GM21723 (cell line): Measurements from ENCODE around the gene PLXNA4.
"Not testable (repeated sequence)": the region's sequence is repeated elsewhere in the genome, so short reads cannot be mapped to it uniquely, and the experiment has no call there.

Experiments used
- ATAC-seq: cut with Tn5 transposase; IDR thresholded peaks from one replicate; pipeline ENCODE4 v1.9.1; 2021; ENCODE audit warnings: mild to moderate bottlenecking, moderate library complexity; ENCODE audit not compliant: unreplicated experiment

PLXNA4 gene

DNA sequence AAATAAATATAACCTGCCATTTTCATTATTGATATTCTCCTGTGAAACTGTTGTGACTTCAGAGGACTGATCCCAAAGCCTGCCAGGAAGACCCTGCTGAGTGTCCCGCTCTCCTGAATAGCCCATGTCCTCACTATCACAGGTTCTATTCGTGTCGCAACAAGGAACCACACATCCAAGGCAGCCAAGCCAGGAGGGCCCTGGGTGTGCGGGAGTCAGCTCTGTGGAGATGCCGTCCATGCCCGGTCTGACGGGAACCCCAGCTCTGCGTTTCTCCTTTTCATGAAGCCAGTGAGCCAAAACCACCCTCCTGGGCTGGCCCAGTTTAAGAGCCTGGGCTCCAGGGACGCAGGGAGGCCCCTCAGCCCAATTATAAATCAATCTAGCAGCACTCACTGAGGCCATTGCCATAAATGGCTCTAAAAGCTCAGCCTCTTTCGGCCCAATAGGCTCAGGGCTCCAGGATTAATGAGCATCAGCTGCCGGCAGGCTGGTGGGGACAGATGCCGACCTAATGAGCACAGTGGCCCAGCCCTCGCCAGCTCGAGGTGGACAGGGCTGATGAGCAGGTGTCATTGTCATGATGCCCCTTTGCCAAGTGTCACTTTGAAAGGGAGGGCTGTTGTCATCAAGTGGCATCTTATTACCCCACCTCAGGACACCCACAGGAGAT is 177.9 kb downstream of the PLXNA4 start:
- no peak for ATAC-seq

DNA sequence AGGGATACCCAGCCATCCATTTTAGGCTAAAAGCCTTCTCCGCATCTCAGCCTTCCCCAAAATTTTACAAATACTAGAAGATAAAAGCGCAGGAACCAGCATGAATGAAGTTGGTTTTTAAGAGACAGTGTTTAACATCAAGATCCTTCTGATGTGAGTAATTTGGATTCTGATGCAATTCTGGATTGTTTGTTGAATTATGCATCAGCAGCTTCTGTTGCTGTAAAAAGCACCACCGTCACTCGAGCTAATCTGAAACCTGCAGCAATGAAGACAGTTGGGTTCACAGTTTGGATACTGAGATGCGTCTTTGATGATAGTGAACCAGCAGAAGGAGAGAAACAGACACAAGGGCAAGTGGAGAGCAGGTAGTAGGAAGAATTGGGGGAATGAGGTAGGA is 179.2 kb downstream of the PLXNA4 start:
- ATAC-seq: no peak

DNA sequence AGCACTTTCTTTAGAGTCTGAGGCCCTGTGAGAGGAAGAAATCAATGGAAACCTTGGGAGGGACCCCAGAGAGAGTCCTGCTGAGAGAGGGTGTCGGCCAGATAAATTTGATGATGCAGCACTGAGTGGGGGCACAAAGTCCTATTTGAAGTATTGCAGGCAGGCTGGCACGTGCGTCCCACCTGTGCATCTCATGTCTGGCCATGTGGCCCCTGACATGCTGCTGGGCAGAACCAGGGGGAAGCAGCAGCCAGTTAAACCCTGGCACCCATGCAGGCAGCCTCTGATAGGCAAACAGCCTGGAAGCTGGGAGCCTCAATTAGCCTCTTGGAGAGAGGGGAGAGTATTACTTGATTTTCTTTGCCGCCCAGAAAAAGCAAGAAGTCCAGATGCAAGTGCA is 180.9 kb downstream of the PLXNA4 start:
- ATAC-seq: no peak

GRCh38 chr7:132394283-132395198 is 181.7 kb downstream of the PLXNA4 start:
- ATAC-seq: no peak

GRCh38 chr7:132393789-132394261 is 182.4 kb downstream of the PLXNA4 start:
- no peak for ATAC-seq

- no peak for ATAC-seq
Observed at GRCh38 chr7:132392713-132393112, 183.6 kb downstream of the PLXNA4 start.

- no peak for ATAC-seq
Observed at GRCh38 chr7:132390705-132391104, 185.6 kb downstream of the PLXNA4 start.

- not testable (repeated sequence) for ATAC-seq
Observed at GRCh38 chr7:132390049-132390448, 186.2 kb downstream of the PLXNA4 start.

DNA sequence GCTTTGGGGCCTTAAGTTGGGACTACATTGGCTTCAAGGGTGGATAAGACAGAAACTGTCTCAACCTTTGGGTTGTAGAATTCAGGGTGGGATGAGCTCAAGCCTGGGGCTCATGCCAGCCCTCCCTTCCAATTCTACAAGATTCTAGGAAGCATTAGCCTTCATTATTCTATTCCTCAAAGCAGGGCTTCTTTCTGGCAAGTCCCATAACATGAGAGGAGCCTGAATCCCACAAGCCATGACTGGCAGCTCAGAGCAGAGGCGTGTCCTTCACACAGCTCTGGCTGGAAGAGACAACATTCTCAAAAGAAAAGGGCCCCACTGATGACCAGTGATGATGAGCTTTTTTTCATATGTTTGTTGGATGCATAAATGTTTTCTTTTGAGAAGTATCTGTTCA is 187.6 kb downstream of the PLXNA4 start:
- no peak for ATAC-seq

- no peak for ATAC-seq
Observed at GRCh38 chr7:132387596-132387995, 188.7 kb downstream of the PLXNA4 start.

- no peak for ATAC-seq
Observed at GRCh38 chr7:132386201-132386681, 190.0 kb downstream of the PLXNA4 start.

DNA sequence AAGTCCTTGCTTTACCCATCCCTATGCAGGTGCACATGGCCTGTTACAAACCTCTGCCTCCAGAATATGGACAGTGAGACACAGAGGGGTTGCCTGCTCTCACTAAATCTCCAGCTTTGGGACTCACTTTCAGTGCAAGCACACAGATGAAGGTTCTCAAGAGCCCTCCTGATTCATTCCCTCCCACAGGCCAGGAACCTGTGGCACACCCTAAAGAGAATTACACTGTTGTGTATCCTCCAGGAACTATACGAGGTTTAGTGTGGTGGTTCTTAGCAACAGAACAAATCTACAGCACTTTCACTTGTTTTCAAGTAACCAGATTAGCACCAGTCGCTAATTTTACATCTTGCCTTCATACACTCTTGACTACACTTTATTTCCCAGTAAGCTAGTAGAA is 192.3 kb downstream of the PLXNA4 start:
- no peak for ATAC-seq

- no peak for ATAC-seq
Observed at GRCh38 chr7:132381742-132382472, 194.4 kb downstream of the PLXNA4 start.

- no peak for ATAC-seq
Observed at GRCh38 chr7:132380059-132380458, 196.2 kb downstream of the PLXNA4 start.

GRCh38 chr7:132379292-132379691 is 197.0 kb downstream of the PLXNA4 start:
- no peak for ATAC-seq

DNA sequence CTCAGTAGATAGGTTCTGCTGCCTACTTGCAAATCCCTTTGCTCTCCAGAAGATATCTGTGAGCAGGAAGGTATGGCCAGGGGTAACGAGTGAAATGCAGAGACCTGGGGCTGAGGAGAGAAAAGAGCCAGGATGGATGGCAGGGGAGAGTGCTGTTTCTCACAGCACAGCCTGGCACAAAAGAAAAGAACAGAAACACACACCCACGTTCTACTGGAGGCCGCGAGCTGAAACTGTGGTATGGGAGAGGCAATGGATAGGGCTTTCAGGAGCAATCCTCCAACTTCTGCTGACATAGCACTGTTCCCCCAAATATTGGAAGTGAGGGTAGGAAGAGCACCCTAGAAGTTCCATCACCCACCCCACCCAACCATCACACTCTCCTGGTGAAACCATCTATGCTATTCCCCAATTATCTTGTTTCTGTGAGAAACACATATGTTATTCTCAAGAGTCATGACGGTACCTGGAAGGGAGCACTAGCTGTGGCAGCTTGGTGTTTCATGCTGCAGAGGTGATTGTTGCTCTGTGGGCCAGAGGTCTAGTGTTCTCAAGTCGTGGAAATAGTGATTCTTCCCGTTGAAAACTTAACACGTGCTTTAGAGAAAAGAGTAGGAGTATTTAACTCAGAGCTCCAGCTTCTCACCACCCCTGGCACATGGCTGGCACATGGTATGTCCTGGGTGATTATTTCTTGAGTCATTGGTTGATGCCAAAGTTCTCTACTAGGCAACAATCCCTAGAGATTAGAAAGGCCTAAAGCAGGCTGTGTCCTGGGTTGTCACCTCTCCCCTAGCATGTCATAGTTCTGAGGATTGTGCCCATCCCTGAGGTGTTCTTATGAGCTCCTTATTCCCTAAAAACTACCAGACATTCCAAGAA is 198.3 kb downstream of the PLXNA4 start:
- ATAC-seq: no peak

DNA sequence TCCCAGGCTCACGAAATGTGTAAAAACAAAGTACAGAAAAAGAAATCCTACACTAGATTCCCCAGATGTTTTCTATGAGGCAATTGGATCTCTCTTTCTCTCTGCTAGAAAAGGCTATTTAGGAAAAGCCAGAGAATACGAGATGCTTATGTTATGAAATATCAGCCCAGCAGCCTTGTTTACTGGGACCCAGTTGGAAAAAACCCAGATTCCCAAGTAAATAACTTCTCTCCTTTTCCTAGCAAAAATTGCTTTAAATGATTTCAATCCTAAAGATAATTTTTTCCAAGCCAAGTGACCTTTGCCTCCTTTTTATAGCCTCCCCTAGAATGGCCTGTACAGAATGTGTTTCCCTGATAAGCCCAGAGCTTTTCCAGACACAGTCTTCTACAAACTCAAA is 199.3 kb downstream of the PLXNA4 start:
- ATAC-seq: no peak

DNA sequence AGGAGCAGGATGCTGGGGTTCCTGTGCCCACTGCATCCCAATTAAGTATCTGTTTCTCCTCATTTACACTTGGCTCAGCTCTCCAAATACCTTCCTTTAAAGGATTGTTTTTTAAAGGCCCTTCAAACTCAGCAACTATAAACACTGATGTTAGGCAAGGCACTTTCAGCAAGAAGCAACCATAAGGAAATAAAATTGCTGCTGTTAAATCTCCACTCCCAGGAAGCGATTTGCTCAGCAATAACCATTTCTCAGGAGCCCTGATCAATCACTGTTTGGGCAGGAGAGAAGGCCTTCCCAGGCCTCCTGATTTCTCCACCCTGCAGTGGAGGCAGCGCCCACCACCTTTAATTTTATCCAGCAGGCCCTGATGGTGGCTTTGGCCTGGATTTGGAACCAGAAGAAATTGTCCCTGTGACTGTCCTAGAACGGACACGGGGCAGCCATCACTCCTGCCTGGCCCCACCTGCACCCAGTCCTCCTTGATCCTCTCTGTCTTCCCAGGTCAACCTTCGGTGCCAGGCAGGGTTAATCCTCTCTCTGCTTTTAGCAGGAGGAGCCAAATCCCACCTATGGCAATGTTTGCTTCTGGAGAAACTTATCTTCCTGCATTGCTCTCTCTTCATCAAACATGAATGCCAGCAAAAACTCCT is 199.8 kb downstream of the PLXNA4 start:
- ATAC-seq: no peak

DNA sequence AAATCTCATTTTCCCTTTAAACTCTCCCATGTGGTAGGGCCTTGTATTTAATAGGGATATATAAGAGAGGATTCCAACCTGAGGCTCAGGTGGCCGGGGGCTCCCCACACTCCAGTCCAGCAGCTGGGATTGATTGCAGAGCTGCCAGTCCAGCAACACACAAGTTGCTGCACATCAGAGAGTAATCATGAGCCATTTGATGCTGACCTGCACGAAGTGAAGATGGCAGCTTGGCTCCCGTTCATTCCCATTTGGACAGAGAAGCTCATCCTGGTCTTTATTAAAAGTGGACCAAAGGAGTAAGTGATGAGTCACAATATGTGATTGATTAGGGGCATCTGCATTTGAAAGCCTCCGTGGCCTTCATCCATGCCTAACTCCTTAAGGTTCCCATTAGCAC is 202.4 kb downstream of the PLXNA4 start:
- ATAC-seq: no peak

DNA sequence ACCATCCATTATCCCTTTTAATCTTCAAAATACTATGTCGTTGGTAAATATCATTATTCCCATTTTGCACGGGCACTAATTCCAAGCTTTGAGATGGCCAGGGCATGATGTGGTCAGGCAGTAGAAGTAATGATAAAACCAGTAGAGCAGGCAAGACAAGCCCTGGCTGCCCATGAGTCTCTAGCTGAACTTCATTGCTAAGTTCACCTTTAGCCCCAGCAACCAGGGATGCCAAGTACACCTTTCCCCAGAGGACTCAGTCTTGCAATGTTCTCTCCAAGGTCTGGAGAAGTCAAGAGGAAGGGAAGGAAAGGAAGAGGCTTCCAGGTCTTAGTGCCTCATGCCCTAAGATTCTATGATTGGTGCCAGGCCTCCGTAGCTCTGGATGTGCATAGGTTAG is 203.2 kb downstream of the PLXNA4 start:
- ATAC-seq: no peak
